Adrenal gland (tissue), 12 donors: Measurements from ENCODE around the gene TACO1. TPM values are rescaled to one million over a fixed set of nuclear protein-coding genes. Genes with fewer than 3 reads are reported as not detected.

Experiments used
- DNase-seq, 7 donors: peaks; one replicate each; pipeline ENCODE4 v3.0.0-alpha.2; 2019 to 2020
- H3K27ac ChIP-seq, 5 donors: fragments of 200-600 bp; sonication (generic) in 4 of 5; 1 replicate in 3 of 5; 2 replicates in 2 of 5; pipeline versions ENCODE4 v1.5.1 to v1.8.0; 2016 to 2020; ENCODE audit warnings: mild to moderate bottlenecking in 1 of 5
- H3K27me3 ChIP-seq: fragments of 200-600 bp; 2 replicates; pipeline ENCODE4 v1.8.0; 2021
- H3K36me3 ChIP-seq, 2 donors: fragments of 200-600 bp; replicated peaks in 1 of 2; 1 replicate in 1 of 2; 2 replicates in 1 of 2; pipeline versions ENCODE4 v1.5.1 to v1.8.0; 2018 to 2022
- H3K4me1 ChIP-seq, 2 donors: fragments of 200-600 bp; replicated peaks in 1 of 2; 1 replicate in 1 of 2; 2 replicates in 1 of 2; pipeline versions ENCODE4 v1.5.1 to v1.8.0; 2018 to 2021
- H3K4me3 ChIP-seq, 4 donors: fragments of 200-600 bp; sonication (generic) in 3 of 4; one replicate each; pipeline ENCODE4 v1.5.1; 2016 to 2018
- H3K9me3 ChIP-seq, 3 donors: fragments of 200-600 bp; sonication (generic) in 1 of 3; replicated peaks in 1 of 3; 1 replicate in 2 of 3; 2 replicates in 1 of 3; pipeline versions ENCODE4 v1.5.1 to v1.8.0; 2016 to 2021
- POLR2A ChIP-seq, 2 donors: fragments of 450-650 bp; IDR thresholded peaks; one replicate each; pipeline ENCODE4 v1.6.1; 2017; ENCODE audit warnings: antibody characterized with exemption in 2 of 2, mild to moderate bottlenecking in 2 of 2, moderate library complexity in 1 of 2
- WGBS, 4 donors: extraction: QIAGEN DNeasy Blood & Tissue Kit in 2 of 4; methylation state at CpG; one replicate each; pipeline versions ENCODE4 v1.1.5 to v1.1.7; 2013 to 2017; 5-methylcytosine and 5-hydroxymethylcytosine counted together
- intact Hi-C, 2 donors: fragments of 100-400 bp; cut with DNase I; formaldehyde crosslinking; loops; one replicate each; pipeline versions ENCODE4 v1.14.1 to v1.15.0; 2022 to 2023
- polyA plus RNA-seq, 3 donors: library from polyadenylated mRNA; stranded (reverse); fragments of 200-250 nt in 2 of 3; fragments of 350-450 nt in 1 of 3; fragmentation: Illumina TruSeq in 1 of 3; extraction: RNeasy Lipid Tissue Mini Kit (QIAGEN cat#74804) in 1 of 3; gene quantifications; one replicate each; pipeline ENCODE4 v1.2.3, GENCODE V29; 2013 to 2014
- total RNA-seq, 9 donors: library from RNA; depleted of rRNA in 4 of 9; stranded (reverse); fragments of >200 nt in 4 of 9; fragments of 120-200 nt in 1 of 9; fragmentation: NEBNext Ultra II Directional in 1 of 9; extraction: Animal tissue kit (Norgen Biotek cat#: 25700) in 1 of 9; gene quantifications; one replicate each; pipeline versions ENCODE4 v1.1.0 to v1.2.4, GENCODE V29; 2013 to 2023
- TF ChIP-seq, protein P1 (sequence below), 6 experiments: fragments of 450-650 bp in 4 of 6; fragments of 200-600 bp in 2 of 6; sonication (generic) in 1 of 6; IDR thresholded peaks; 1 replicate in 5 of 6; 2 replicates in 1 of 6; pipeline versions ENCODE4 v1.5.1 to v1.8.0; 2016 to 2021; ENCODE audit warnings: antibody characterized with exemption in 6 of 6, mild to moderate bottlenecking in 2 of 6, moderate library complexity in 1 of 6
- donor health status: healthy with polysubstance abuse.
- donor health status: Bipolar disorder and iron deficiency.
- donor health status: DM: yes; HTN: yes; CAD: no.
- donor health status: DM: no; HTN: no; CAD: no.
- donor health status: DM: no; HTN: no; CAD: no.
- donor health status: DM: yes; HTN: yes; CAD: no.

TACO1 gene
- total and polyA plus RNA-seq, 12 donors, result 15.4 to 32.1 (median 22.8) TPM

DNA sequence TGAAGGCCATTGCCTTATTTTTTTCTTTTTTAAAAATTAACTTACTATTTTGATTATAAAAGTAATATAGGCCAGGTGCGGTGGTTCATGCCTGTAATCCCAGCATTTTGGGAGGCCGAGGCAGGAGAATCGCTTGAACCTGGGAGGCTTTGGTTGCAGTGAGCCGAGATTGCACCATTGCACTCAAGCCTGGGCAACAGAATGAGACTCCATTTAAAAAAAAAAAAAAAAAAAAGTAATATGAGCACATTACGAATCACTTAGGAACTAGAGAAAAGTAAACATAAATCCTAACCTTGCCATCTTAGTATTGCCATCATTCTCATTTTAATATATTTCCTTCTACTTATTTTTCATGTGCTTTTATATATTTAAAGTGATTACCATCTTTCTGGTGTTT, 12.9 kb upstream of the TACO1 start:
- DNase-seq, result no peak
- WGBS, 4 donors, result 92 to 95% (median 94%) methylated on average over 5 of the region's 5 CpGs
- no peak for TF ChIP-seq POLR2A (IDR thresholded peaks at IDR 0.05)
- TF ChIP-seq, protein P1, sequence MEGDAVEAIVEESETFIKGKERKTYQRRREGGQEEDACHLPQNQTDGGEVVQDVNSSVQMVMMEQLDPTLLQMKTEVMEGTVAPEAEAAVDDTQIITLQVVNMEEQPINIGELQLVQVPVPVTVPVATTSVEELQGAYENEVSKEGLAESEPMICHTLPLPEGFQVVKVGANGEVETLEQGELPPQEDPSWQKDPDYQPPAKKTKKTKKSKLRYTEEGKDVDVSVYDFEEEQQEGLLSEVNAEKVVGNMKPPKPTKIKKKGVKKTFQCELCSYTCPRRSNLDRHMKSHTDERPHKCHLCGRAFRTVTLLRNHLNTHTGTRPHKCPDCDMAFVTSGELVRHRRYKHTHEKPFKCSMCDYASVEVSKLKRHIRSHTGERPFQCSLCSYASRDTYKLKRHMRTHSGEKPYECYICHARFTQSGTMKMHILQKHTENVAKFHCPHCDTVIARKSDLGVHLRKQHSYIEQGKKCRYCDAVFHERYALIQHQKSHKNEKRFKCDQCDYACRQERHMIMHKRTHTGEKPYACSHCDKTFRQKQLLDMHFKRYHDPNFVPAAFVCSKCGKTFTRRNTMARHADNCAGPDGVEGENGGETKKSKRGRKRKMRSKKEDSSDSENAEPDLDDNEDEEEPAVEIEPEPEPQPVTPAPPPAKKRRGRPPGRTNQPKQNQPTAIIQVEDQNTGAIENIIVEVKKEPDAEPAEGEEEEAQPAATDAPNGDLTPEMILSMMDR (IDR thresholded peaks at IDR 0.05), result no peak
- intact Hi-C loops, result no loop called here
- Histone ChIP-seq H3K36me3 (peaks cover 0 to 89% of the 10 kb centered on the region in 2 donors), H3K27ac (no peak overlapping the region), H3K4me3 (no peak overlapping the region), H3K4me1 (no peaks in the 10 kb centered on the region), H3K9me3 (no peaks in the 10 kb centered on the region), H3K27me3 (no peaks in the 10 kb centered on the region)

DNA sequence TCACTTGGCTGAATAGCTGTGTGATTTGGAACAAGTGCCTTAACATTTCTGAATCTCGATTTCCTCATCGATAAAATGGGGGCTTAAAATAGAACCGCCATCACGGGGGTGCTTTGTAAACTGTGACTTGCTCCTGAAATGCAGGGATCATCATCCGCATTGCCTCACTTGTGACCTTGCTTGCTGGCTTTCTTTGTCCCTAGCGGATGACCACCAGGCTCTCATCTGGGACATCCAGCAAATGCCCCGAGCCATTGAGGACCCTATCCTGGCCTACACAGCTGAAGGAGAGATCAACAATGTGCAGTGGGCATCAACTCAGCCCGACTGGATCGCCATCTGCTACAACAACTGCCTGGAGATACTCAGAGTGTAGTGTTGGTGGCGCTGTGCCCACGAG, 11.9 kb upstream of the TACO1 start:
- H3K4me3 ChIP-seq, result no peak overlapping the region
- DNase-seq, result no peak
- no peak overlapping the region for H3K27ac ChIP-seq
- H3K4me1 ChIP-seq, result no peaks in the 10 kb centered on the region
- H3K9me3 ChIP-seq, result no peaks in the 10 kb centered on the region
- peaks cover 0 to 78% of the 10 kb centered on the region in 2 donors for H3K36me3 ChIP-seq
- 86 to 91% (median 89%) methylated on average over 11 of the region's 11 CpGs for WGBS, 4 donors
- intact Hi-C loops, result no loop called here
- TF ChIP-seq POLR2A (IDR thresholded peaks at IDR 0.05), result no peak
- TF ChIP-seq, protein P1 (IDR thresholded peaks at IDR 0.05), result no peak
- H3K27me3 ChIP-seq, result no peaks in the 10 kb centered on the region

DNA sequence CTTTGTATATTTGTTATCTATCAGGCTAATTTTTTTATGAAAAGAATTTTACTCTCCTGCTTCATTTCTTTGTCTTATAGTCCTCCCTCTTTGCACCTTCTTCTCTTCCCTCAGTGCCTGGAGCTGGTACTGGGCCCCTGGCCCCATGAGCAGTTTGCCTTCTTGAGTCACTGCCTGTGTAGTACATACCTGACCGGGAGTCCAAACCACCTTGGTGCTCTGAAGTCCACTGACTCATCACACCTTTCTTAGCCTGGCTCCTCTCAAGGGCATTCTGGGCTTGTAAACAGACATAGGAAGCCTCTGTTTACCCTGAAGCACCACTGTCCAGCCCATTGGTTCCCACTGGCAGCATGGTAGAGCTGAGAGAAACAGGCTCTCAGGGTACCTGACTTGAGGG, 11.0 kb upstream of the TACO1 start:
- 95 to 100% (median 100%) methylated on average over 1 of the region's 1 CpG for WGBS, 4 donors
- no peak overlapping the region for H3K4me3 ChIP-seq
- intact Hi-C loops, result no loop called here
- no peaks in the 10 kb centered on the region for H3K4me1 ChIP-seq
- no peak for DNase-seq
- TF ChIP-seq, protein P1 (IDR thresholded peaks at IDR 0.05), result no peak
- no peak for TF ChIP-seq POLR2A (IDR thresholded peaks at IDR 0.05)
- no peak overlapping the region for H3K27ac ChIP-seq
- H3K9me3 ChIP-seq, result no peaks in the 10 kb centered on the region
- no peaks in the 10 kb centered on the region for H3K27me3 ChIP-seq
- peaks cover 0 to 70% of the 10 kb centered on the region in 2 donors for H3K36me3 ChIP-seq

DNA sequence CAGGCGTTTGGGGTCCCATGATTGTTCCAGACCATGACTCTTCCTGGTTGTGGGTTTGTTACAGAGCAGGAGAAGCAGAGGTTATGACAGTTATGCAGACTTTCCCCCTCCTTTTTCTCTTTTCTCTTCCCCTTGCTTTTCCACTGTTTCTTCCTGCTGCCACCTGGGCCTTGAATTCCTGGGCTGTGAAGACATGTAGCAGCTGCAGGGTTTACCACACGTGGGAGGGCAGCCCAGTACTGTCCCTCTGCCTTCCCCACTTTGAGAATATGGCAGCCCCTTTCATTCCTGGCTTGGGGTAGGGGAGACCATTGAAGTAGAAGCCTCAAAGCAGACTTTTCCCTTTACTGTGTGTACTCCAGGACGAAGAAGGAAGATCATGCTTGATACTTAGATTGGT, 7.9 kb upstream of the TACO1 start:
- Histone ChIP-seq H3K4me1 (no peaks in the 10 kb centered on the region), H3K27ac (no peak overlapping the region), H3K27me3 (no peaks in the 10 kb centered on the region), H3K4me3 (no peak overlapping the region), H3K36me3 (peaks cover 0 to 39% of the 10 kb centered on the region in 2 donors), H3K9me3 (no peaks in the 10 kb centered on the region)
- no peak for DNase-seq
- intact Hi-C loops, result no loop called here
- TF ChIP-seq, protein P1 (IDR thresholded peaks at IDR 0.05), result no peak
- TF ChIP-seq POLR2A (IDR thresholded peaks at IDR 0.05), result no peak
- 87 to 95% (median 90%) methylated on average over 3 of the region's 3 CpGs for WGBS, 4 donors
